Lower leg skin (tissue), 3 donors: ENCODE results near the gene GREB1L.

Experiments used
- CTCF ChIP-seq, 3 donors: fragments of 450-650 bp; IDR thresholded peaks; one replicate each; pipeline ENCODE4 v1.5.1; 2016; ENCODE audit warnings: antibody characterized with exemption in 3 of 3, mild to moderate bottlenecking in 3 of 3, moderate library complexity in 2 of 3
- POLR2A ChIP-seq, 2 donors: fragments of 450-650 bp; IDR thresholded peaks; one replicate each; pipeline ENCODE4 v1.6.1; 2016 to 2017; ENCODE audit warnings: antibody characterized with exemption in 2 of 2, mild to moderate bottlenecking in 1 of 2, moderate library complexity in 1 of 2

- no peak for TF ChIP-seq CTCF (IDR thresholded peaks at IDR 0.05)
- no peak for TF ChIP-seq POLR2A (IDR thresholded peaks at IDR 0.05)
Observed at GRCh38 chr18:21451851-21452250, 209.8 kb downstream of the GREB1L start.
